Measurements from ENCODE around the gene PHF21B. TPM values are rescaled to one million over a fixed set of nuclear protein-coding genes. Genes with fewer than 3 reads are reported as not detected.

The PHF21B gene
- total and polyA plus RNA-seq, 2 of the 8 experiments (the other 6 are each of a cell fraction or from before 2014, with no cell fraction given): 19.3 to 68.1 TPM

- no peak overlapping the region for H3K9ac ChIP-seq (replicated peaks in 1 of 4; ENCODE audit: extremely low read depth in 1 of 4, low read depth in 3 of 4, low read length in 3 of 4)
- H3K14ac ChIP-seq (ENCODE audit: insufficient read length): no peak overlapping the region
- H3K4ac ChIP-seq (replicated peaks; ENCODE audit: insufficient read length, low read depth, low read length): no peak overlapping the region
- no peaks in the 10 kb centered on the region for H3K23me2 ChIP-seq (ENCODE audit: low read depth, low read length)
- POLR2A ChIA-PET (ENCODE audit: partially characterized antibody): no interaction called here
- no peaks in the 10 kb centered on the region for H3K79me2 ChIP-seq (ENCODE audit: control insufficient read depth in 1 of 2, insufficient read depth in 2 of 2, low read length in 2 of 2)
- 91% methylated on average over 15 of the region's 15 CpGs; no CpG with 5 or more reads in 1 of the 2 experiments for WGBS, 2 experiments (ENCODE audit: extremely low coverage in 1 of 2, insufficient coverage in 1 of 2, insufficient read length in 1 of 2, insufficient replicate concordance in 2 of 2, low coverage in 1 of 2, low lambda C conversion rate in 2 of 2, missing lambda C conversion rate in 1 of 2)
- no peak overlapping the region; a peak in 1 of 4 replicates for H3K4me2 ChIP-seq (ENCODE audit: insufficient read depth in 1 of 2, low read depth in 2 of 2, low read length in 2 of 2)
- H3K36me3 ChIP-seq (ENCODE audit: control insufficient read depth in 2 of 4, insufficient read depth in 4 of 4, low read length in 3 of 4): no peaks in the 10 kb centered on the region; a peak in 1 of 8 replicates
- no peak overlapping the region for H2BK120ac ChIP-seq (replicated peaks; ENCODE audit: low read depth, low read length)
- H2BK12ac ChIP-seq (ENCODE audit: low read depth, low read length): no peak overlapping the region
- no peak for DNase-seq (ENCODE audit: low read depth in 1 of 2, low spot score in 2 of 2)
- no peak overlapping the region for H3K23ac ChIP-seq (ENCODE audit: insufficient read length)
- H4K91ac ChIP-seq (replicated peaks; ENCODE audit: insufficient read length, low read length): no peak overlapping the region
- no peak for FAIRE-seq
- no peak overlapping the region for H2BK20ac ChIP-seq (ENCODE audit: low read length)
- H3K9me3 ChIP-seq (ENCODE audit: insufficient read depth in 2 of 2, low read depth in 1 of 2, low read length in 1 of 2): peaks cover 0 to 10% of the 10 kb centered on the region in 2 experiments; a peak in 1 of 4 replicates
- no peak overlapping the region for H3K27ac ChIP-seq (ENCODE audit: low read depth, low read length)
- H2BK15ac ChIP-seq (ENCODE audit: low read length): no peak overlapping the region
- no peak overlapping the region for H3K4me3 ChIP-seq (ENCODE audit: extremely low read depth in 1 of 4, insufficient read depth in 2 of 4, low read depth in 3 of 4, low read length in 4 of 4)
- no peak overlapping the region for H2AK5ac ChIP-seq (ENCODE audit: low read depth, low read length)
- no peak overlapping the region for H3K18ac ChIP-seq (ENCODE audit: extremely low read depth, low read length)
- TF ChIP-seq, protein P1, sequence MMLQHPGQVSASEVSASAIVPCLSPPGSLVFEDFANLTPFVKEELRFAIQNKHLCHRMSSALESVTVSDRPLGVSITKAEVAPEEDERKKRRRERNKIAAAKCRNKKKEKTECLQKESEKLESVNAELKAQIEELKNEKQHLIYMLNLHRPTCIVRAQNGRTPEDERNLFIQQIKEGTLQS (IDR thresholded peaks at IDR 0.05; ENCODE audit: insufficient read depth, low read depth, low read length): no peak
- TF ChIP-seq CBX8 (IDR thresholded peaks at IDR 0.05; ENCODE audit: borderline replicate concordance, low read depth, low read length) (no peak), CHD2 (IDR thresholded peaks at IDR 0.05; ENCODE audit: low read length) (no peak), EP300 (IDR thresholded peaks at IDR 0.05; ENCODE audit: borderline replicate concordance in 1 of 2, low read depth in 2 of 2, low read length in 2 of 2) (no peak), JUND (IDR thresholded peaks at IDR 0.05; ENCODE audit: low read length) (no peak), YY1 (IDR thresholded peaks at IDR 0.05; ENCODE audit: low read depth, low read length) (no peak), CTBP2 (IDR thresholded peaks at IDR 0.05; ENCODE audit: borderline replicate concordance, insufficient read depth, insufficient read length, low read length) (no peak), GTF2F1 (IDR thresholded peaks at IDR 0.05; ENCODE audit: borderline replicate concordance, low read depth, low read length) (no peak), RBBP5 (IDR thresholded peaks at IDR 0.05; ENCODE audit: borderline replicate concordance, low read depth, low read length) (no peak), CREB1 (IDR thresholded peaks at IDR 0.05) (no peak)
- TF ChIP-seq, protein P2, sequence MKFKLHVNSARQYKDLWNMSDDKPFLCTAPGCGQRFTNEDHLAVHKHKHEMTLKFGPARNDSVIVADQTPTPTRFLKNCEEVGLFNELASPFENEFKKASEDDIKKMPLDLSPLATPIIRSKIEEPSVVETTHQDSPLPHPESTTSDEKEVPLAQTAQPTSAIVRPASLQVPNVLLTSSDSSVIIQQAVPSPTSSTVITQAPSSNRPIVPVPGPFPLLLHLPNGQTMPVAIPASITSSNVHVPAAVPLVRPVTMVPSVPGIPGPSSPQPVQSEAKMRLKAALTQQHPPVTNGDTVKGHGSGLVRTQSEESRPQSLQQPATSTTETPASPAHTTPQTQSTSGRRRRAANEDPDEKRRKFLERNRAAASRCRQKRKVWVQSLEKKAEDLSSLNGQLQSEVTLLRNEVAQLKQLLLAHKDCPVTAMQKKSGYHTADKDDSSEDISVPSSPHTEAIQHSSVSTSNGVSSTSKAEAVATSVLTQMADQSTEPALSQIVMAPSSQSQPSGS (IDR thresholded peaks at IDR 0.05; ENCODE audit: low read length): no peak
- H4K8ac ChIP-seq (ENCODE audit: extremely low read depth, insufficient read depth, low read length): no peak overlapping the region
- no peaks in the 10 kb centered on the region; a peak in 1 of 7 replicates for H3K27me3 ChIP-seq (replicated peaks in 1 of 4; ENCODE audit: control insufficient read depth in 3 of 4, extremely low read depth in 1 of 4, insufficient read depth in 3 of 4, low read length in 3 of 4)
- H3K79me1 ChIP-seq (ENCODE audit: low read depth, low read length): no peaks in the 10 kb centered on the region
- H2BK5ac ChIP-seq (ENCODE audit: low read depth, low read length): no peak overlapping the region
- peaks cover 0 to 20% (median 9%) of the 10 kb centered on the region in 4 experiments; a peak in 5 of 7 replicates for H3K4me1 ChIP-seq (replicated peaks in 1 of 4; ENCODE audit: control insufficient read depth in 3 of 4, insufficient read depth in 4 of 4, low read length in 3 of 4)
- peaks cover 0 to 4% of the 10 kb centered on the region in 2 experiments for H4K20me1 ChIP-seq (replicated peaks in 1 of 2; ENCODE audit: control insufficient read depth in 1 of 2, insufficient read depth in 2 of 2, low read length in 2 of 2)
- no peak overlapping the region for H2AFZ ChIP-seq (ENCODE audit: low read length)
- CTCF ChIA-PET (ENCODE audit: partially characterized antibody): interaction anchor here (0.6 to 4.0 kb wide), 2 partner anchors 8 to 30 kb away, joined by 3 to 22 read pairs; no protein-coding TSS in a partner anchor
- H4K5ac ChIP-seq (ENCODE audit: insufficient read length, low read depth, low read length): no peak overlapping the region
- no peak overlapping the region for H3K56ac ChIP-seq (replicated peaks; ENCODE audit: insufficient read length, low read depth, low read length)
Measured at GRCh38 chr22:44837481-44837880, 172.3 kb downstream of the PHF21B start.

Data from H1 (cell line).